Left ventricle myocardium inferior (tissue), 1 donor: ENCODE measurements around the gene SETBP1. TPM values are rescaled to one million over a fixed set of nuclear protein-coding genes. Genes with fewer than 3 reads are reported as not detected.

ENCODE experiments used
- DNase-seq: peaks from one replicate; pipeline ENCODE4 v3.0.0-alpha.2; 2020
- H3K27ac ChIP-seq: fragments of 200-600 bp; replicated peaks from 2 replicates; pipeline ENCODE4 v1.8.0; 2021
- H3K27me3 ChIP-seq: fragments of 200-600 bp; 2 replicates; pipeline ENCODE4 v1.8.0; 2021; ENCODE audit warnings: low read depth
- H3K36me3 ChIP-seq: fragments of 200-600 bp; 2 replicates; pipeline ENCODE4 v1.8.0; 2021
- H3K4me1 ChIP-seq: fragments of 200-600 bp; 2 replicates; pipeline ENCODE4 v1.8.0; 2021
- H3K4me3 ChIP-seq: fragments of 200-600 bp; 2 replicates; pipeline ENCODE4 v1.8.0; 2021; ENCODE audit warnings: mild to moderate bottlenecking, moderate library complexity
- H3K9me3 ChIP-seq: fragments of 200-600 bp; replicated peaks from 2 replicates; pipeline ENCODE4 v1.8.0; 2021
- intact Hi-C: fragments of 100-400 bp; cut with micrococcal nuclease; formaldehyde crosslinking; loops from one replicate; pipeline ENCODE4 v1.11.0; 2022
- total RNA-seq: library from RNA; stranded (reverse); fragmentation: NEBNext Ultra II Directional; extraction: Animal tissue kit (Norgen Biotek cat#: 25700); gene quantifications from one replicate; pipeline ENCODE4 v1.2.1, GENCODE V29; 2021
- TF ChIP-seq, protein P1 (sequence below): fragments of 200-600 bp; IDR thresholded peaks from 2 replicates; pipeline ENCODE4 v1.8.0; 2021; ENCODE audit warnings: antibody characterized with exemption, mild to moderate bottlenecking, borderline replicate concordance
- donor health status: DM: no; HTN: yes; CAD: no; lungs with severe emphysema.

SETBP1 gene
- total RNA-seq, 1 donor from 2014 or later: 10.3 TPM

DNA sequence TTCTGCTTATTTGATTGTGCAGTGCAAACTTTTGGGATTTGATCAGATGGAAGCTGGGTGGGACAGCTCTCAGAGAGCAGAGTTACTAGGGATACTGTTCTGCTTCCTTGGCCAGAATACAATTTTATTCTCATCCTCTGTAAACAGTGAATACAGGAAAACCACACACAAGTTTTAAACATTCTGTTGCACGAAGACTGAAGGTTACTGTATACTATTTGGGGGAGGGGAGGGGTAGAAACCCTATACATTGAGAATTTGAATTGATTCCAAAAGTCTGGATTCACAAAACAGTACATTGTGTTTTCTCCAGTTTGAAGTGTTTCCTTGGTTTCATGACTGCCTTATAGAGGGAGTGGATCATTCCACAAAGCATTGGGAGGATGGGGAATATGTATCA, 149.9 kb downstream of the SETBP1 start:
- TF ChIP-seq, protein P1, sequence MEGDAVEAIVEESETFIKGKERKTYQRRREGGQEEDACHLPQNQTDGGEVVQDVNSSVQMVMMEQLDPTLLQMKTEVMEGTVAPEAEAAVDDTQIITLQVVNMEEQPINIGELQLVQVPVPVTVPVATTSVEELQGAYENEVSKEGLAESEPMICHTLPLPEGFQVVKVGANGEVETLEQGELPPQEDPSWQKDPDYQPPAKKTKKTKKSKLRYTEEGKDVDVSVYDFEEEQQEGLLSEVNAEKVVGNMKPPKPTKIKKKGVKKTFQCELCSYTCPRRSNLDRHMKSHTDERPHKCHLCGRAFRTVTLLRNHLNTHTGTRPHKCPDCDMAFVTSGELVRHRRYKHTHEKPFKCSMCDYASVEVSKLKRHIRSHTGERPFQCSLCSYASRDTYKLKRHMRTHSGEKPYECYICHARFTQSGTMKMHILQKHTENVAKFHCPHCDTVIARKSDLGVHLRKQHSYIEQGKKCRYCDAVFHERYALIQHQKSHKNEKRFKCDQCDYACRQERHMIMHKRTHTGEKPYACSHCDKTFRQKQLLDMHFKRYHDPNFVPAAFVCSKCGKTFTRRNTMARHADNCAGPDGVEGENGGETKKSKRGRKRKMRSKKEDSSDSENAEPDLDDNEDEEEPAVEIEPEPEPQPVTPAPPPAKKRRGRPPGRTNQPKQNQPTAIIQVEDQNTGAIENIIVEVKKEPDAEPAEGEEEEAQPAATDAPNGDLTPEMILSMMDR: no peak
- DNase-seq: no peak
- peak overlapping the region; percentile 52 for H3K27ac ChIP-seq
- peaks cover 58% of the 10 kb centered on the region for H3K4me1 ChIP-seq
- no peaks in the 10 kb centered on the region for H3K27me3 ChIP-seq
- intact Hi-C loops: no loop called here
- no peaks in the 10 kb centered on the region for H3K9me3 ChIP-seq
- no peaks in the 10 kb centered on the region for H3K36me3 ChIP-seq
- no peak overlapping the region for H3K4me3 ChIP-seq

DNA sequence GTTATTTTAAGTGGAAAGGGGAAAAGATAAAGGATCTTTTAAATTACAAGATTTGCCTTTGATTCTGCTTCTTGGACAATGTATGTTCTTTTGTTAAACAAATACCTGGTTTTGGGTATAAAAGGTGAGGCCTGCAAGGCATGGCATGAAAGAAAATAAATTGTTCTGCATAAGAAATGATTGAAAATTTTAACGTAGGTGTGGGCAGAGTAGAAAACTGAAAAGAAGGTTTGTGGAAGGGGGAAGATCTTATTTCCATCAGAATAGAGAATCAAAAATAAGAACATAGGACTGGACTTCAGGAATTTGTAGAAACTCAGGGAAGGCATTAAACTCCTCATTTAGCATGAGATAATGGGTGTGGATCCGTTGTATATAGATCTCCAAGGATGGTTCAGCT, 153.1 kb downstream of the SETBP1 start:
- DNase-seq: no peak
- no peaks in the 10 kb centered on the region for H3K27me3 ChIP-seq
- intact Hi-C loops: no loop called here
- no peak overlapping the region for H3K4me3 ChIP-seq
- no peaks in the 10 kb centered on the region for H3K9me3 ChIP-seq
- no peaks in the 10 kb centered on the region for H3K36me3 ChIP-seq
- TF ChIP-seq, protein P1: no peak
- peaks cover 34% of the 10 kb centered on the region for H3K4me1 ChIP-seq
- H3K27ac ChIP-seq: no peak overlapping the region

DNA sequence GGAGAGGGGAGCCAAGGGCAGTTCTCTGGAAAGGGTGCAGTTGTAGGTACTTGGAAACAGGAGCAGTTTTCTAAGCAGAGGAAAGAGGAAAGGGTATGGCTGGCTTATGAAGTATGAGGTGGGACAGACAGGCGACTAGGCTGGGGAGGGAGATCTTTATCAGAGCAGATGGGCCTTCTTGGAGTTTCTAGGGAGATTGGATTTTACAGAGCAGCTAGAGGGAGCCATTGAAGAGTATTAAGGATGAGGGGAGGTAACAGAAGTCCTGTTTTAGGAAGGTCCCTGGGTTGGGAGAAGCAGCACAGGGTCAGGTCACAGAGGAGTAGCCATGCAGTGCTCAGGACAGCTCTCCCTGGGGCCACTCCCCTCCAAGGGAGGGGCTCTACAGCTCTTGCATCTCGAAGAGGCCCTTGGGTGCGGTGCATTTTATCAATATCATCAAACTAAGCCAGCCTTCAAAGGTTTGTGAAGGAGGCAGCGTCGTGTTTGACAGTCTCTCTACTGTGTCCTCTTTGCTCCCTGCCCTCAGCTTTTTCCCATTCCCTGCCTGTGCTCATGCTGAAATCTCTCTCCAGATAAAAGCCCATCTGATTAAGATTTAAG, 154.3 kb downstream of the SETBP1 start:
- Histone ChIP-seq H3K9me3 (no peaks in the 10 kb centered on the region), H3K27ac (peak overlapping the region; percentile 36)

DNA sequence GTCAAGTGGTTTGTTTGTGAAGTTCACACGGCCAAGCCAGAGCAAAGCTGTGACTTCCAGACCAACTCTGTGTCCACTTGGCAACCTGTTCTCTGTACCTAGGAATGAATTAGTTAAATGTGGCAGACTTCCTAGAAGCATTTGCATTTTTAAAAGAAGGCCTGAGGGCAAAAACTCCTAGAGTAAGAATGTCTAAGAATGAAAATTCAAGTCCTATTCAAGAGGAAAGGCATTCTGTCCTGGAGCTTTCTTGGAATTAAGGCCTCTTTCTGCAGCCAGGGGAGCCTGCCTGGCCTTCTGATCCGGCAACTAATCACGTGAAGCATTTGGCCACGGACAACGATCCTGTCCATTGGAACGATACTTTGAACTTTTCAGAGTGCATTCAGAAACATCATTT, 155.0 kb downstream of the SETBP1 start:
- Histone ChIP-seq H3K27me3 (no peaks in the 10 kb centered on the region), H3K4me1 (peaks cover 44% of the 10 kb centered on the region), H3K27ac (no peak overlapping the region), H3K9me3 (no peaks in the 10 kb centered on the region), H3K36me3 (no peaks in the 10 kb centered on the region), H3K4me3 (no peak overlapping the region)
- intact Hi-C loops: no loop called here
- TF ChIP-seq, protein P1: peak; percentile 29
- DNase-seq: no peak

More for the DNA sequence above, 154.3 kb downstream of the SETBP1 start:
- DNase-seq: no peak
- TF ChIP-seq, protein P1: peak; percentile 14
- Histone ChIP-seq H3K36me3 (no peaks in the 10 kb centered on the region), H3K4me1 (peaks cover 44% of the 10 kb centered on the region), H3K4me3 (no peak overlapping the region), H3K27me3 (no peaks in the 10 kb centered on the region)
- intact Hi-C loops: no loop called here

DNA sequence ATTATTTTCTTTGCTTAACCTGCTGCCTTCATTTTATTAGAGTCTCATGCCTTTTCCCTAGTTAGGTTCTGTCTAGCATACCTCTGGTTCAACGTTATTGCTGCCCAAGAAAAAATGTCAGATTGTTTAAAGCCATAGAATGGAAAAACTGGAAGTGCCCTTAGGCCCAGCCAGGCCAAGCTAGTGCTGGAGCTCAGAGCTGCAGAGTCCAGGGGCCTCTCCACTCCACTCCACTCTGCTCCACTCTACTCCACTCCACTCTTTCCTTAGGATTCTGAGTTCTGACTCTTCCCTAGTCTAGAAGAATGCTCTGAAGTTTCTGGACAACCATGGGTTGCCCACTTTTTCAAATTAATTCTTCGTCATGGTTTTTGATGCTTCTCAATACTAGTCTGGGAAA, 155.6 kb downstream of the SETBP1 start:
- intact Hi-C loops: no loop called here
- Histone ChIP-seq H3K27ac (no peak overlapping the region), H3K4me1 (peaks cover 44% of the 10 kb centered on the region), H3K27me3 (no peaks in the 10 kb centered on the region), H3K9me3 (no peaks in the 10 kb centered on the region), H3K36me3 (no peaks in the 10 kb centered on the region), H3K4me3 (no peak overlapping the region)
- TF ChIP-seq, protein P1: no peak
- DNase-seq: no peak
